Neural cell (in vitro differentiated cells): ENCODE measurements around the gene TGDS.
"Not testable (repeated sequence)": the region's sequence is repeated elsewhere in the genome, so short reads cannot be mapped to it uniquely, and the experiment has no call there.

Experiments
- EP300 ChIP-seq: fragments of 450-650 bp; conservative IDR thresholded peaks from 2 replicates; pipeline ENCODE4 v1.6.1; 2014; ENCODE audit warnings: antibody characterized with exemption, mild to moderate bottlenecking, moderate library complexity; ENCODE audit not compliant: poor library complexity, severe bottlenecking
- EZH2 ChIP-seq: fragments of 200-600, 300-800 bp; shearing (Covaris generic), sonication (generic); IDR thresholded peaks from 2 replicates; pipeline ENCODE4 v1.6.1; 2014; ENCODE audit warnings: antibody characterized with exemption, low read length, borderline replicate concordance, mild to moderate bottlenecking; ENCODE audit not compliant: insufficient read depth, poor library complexity, severe bottlenecking
- MXI1 ChIP-seq: fragments of 450-650 bp; conservative IDR thresholded peaks from 2 replicates; pipeline ENCODE4 v1.6.1; 2014; ENCODE audit warnings: antibody characterized with exemption, mild to moderate bottlenecking; ENCODE audit not compliant: poor library complexity, severe bottlenecking
- POLR2AphosphoS5 ChIP-seq: IDR thresholded peaks from 2 replicates; pipeline ENCODE4 v1.6.1; 2012
- RAD21 ChIP-seq: fragments of 450-650 bp; conservative IDR thresholded peaks from 2 replicates; pipeline ENCODE4 v1.6.1; 2014; ENCODE audit warnings: antibody characterized with exemption, mild to moderate bottlenecking, moderate library complexity
- SMC3 ChIP-seq: fragments of 450-650 bp; conservative IDR thresholded peaks from 2 replicates; pipeline ENCODE4 v1.6.1; 2014; ENCODE audit warnings: antibody characterized with exemption, mild to moderate bottlenecking, moderate library complexity; ENCODE audit not compliant: poor library complexity
- TAF1 ChIP-seq: IDR thresholded peaks from 2 replicates; pipeline ENCODE4 v1.6.1; 2012; ENCODE audit warnings: low read depth
- TF ChIP-seq, protein P1 (sequence below): fragments of 450-650 bp; IDR thresholded peaks from 2 replicates; pipeline ENCODE4 v1.5.1; 2014; ENCODE audit warnings: antibody characterized with exemption, mild to moderate bottlenecking, moderate library complexity; ENCODE audit not compliant: poor library complexity, severe bottlenecking
- TF ChIP-seq, protein P2 (sequence below): IDR thresholded peaks from 2 replicates; pipeline ENCODE4 v1.6.1; 2012; ENCODE audit warnings: borderline replicate concordance

DNA sequence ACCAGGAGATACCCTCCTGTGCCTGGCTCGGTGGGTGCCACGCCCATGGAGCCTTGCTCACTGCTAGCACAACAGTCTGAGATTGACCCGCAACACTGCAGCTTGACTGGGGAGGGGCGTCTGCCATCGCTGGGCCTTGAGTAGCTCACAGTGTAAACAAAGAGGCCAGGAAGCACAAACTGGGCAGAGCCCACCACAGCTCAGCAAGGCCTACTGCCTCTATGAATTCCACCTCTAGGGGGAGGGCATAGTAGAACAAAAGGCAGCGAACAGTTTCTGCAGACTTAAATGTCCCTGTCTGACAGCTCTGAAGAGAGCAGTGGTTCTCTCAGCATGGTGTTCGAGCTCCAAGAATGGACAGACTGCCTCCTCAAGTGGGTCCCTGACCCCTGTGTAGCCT, 69.0 kb downstream of the TGDS start:
- not testable (repeated sequence) for TF ChIP-seq EZH2, EP300, POLR2AphosphoS5, RAD21, TAF1, SMC3, MXI1
- TF ChIP-seq, protein P1, sequence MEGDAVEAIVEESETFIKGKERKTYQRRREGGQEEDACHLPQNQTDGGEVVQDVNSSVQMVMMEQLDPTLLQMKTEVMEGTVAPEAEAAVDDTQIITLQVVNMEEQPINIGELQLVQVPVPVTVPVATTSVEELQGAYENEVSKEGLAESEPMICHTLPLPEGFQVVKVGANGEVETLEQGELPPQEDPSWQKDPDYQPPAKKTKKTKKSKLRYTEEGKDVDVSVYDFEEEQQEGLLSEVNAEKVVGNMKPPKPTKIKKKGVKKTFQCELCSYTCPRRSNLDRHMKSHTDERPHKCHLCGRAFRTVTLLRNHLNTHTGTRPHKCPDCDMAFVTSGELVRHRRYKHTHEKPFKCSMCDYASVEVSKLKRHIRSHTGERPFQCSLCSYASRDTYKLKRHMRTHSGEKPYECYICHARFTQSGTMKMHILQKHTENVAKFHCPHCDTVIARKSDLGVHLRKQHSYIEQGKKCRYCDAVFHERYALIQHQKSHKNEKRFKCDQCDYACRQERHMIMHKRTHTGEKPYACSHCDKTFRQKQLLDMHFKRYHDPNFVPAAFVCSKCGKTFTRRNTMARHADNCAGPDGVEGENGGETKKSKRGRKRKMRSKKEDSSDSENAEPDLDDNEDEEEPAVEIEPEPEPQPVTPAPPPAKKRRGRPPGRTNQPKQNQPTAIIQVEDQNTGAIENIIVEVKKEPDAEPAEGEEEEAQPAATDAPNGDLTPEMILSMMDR = not testable (repeated sequence)
- TF ChIP-seq, protein P2, sequence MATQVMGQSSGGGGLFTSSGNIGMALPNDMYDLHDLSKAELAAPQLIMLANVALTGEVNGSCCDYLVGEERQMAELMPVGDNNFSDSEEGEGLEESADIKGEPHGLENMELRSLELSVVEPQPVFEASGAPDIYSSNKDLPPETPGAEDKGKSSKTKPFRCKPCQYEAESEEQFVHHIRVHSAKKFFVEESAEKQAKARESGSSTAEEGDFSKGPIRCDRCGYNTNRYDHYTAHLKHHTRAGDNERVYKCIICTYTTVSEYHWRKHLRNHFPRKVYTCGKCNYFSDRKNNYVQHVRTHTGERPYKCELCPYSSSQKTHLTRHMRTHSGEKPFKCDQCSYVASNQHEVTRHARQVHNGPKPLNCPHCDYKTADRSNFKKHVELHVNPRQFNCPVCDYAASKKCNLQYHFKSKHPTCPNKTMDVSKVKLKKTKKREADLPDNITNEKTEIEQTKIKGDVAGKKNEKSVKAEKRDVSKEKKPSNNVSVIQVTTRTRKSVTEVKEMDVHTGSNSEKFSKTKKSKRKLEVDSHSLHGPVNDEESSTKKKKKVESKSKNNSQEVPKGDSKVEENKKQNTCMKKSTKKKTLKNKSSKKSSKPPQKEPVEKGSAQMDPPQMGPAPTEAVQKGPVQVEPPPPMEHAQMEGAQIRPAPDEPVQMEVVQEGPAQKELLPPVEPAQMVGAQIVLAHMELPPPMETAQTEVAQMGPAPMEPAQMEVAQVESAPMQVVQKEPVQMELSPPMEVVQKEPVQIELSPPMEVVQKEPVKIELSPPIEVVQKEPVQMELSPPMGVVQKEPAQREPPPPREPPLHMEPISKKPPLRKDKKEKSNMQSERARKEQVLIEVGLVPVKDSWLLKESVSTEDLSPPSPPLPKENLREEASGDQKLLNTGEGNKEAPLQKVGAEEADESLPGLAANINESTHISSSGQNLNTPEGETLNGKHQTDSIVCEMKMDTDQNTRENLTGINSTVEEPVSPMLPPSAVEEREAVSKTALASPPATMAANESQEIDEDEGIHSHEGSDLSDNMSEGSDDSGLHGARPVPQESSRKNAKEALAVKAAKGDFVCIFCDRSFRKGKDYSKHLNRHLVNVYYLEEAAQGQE = not testable (repeated sequence)
